K562 (cell line): ENCODE data around the gene SEC24C. TPM values are rescaled to one million over a fixed set of nuclear protein-coding genes. Genes with fewer than 3 reads are reported as not detected.

Experiments
- E2F6 ChIP-seq, 2 experiments: IDR thresholded peaks; 2 replicates each; pipeline ENCODE4 v1.6.1; 2011; ENCODE audit warnings: borderline replicate concordance in 1 of 2, control low read depth in 1 of 2, low read depth in 1 of 2, low read length in 1 of 2, mild to moderate bottlenecking in 1 of 2, mixed read lengths in 1 of 2, moderate library complexity in 1 of 2; ENCODE audit not compliant: insufficient read depth in 1 of 2, insufficient read length in 1 of 2, poor library complexity in 1 of 2, severe bottlenecking in 1 of 2; ENCODE audit errors: extremely low read depth in 1 of 2
- FOXK1 ChIP-seq: sonication (generic); formaldehyde crosslinking; IDR thresholded peaks from 2 replicates; pipeline ENCODE4 v1.8.0; 2022; ENCODE audit warnings: missing genetic modification reagents, mild to moderate bottlenecking, borderline replicate concordance
- JUN ChIP-seq, 2 experiments: sonication (generic) in 1 of 2; formaldehyde crosslinking in 1 of 2; IDR thresholded peaks; 2 replicates each; pipeline versions ENCODE4 v1.6.1 to v1.8.0; 2012 to 2022; ENCODE audit warnings: borderline replicate concordance in 2 of 2, mild to moderate bottlenecking in 2 of 2, improper control_type of control experiment in 1 of 2, low read depth in 1 of 2, low read length in 1 of 2, missing genetic modification reagents in 1 of 2
- LCOR ChIP-seq: sonication (generic); formaldehyde crosslinking; IDR thresholded peaks from 2 replicates; pipeline ENCODE4 v1.8.0; 2022; ENCODE audit warnings: mild to moderate bottlenecking, missing genetic modification reagents
- MBD1 ChIP-seq: fragments of 250-450 bp; sonication (Bioruptor Pico); IDR thresholded peaks from 2 replicates; pipeline ENCODE4 v1.8.0; 2022; ENCODE audit warnings: inconsistent platforms
- NRF1 ChIP-seq, 2 experiments: fragments of 450-650 bp; IDR thresholded peaks in 1 of 2; conservative IDR thresholded peaks in 1 of 2; 2 replicates each; pipeline ENCODE4 v1.6.1; 2014; ENCODE audit warnings: mild to moderate bottlenecking in 2 of 2
- ZC3H11A ChIP-seq: IDR thresholded peaks from 2 replicates; pipeline ENCODE4 v1.6.1; 2012; ENCODE audit warnings: low read depth, low read length, improper control_type of control experiment
- ZKSCAN1 ChIP-seq: fragments of 150-350 bp; IDR thresholded peaks from 2 replicates; pipeline ENCODE4 v1.6.1; 2016; ENCODE audit warnings: low read depth, low read length
- ZNF592 ChIP-seq: fragments of 450-650 bp; IDR thresholded peaks from 2 replicates; pipeline ENCODE4 v1.6.1; 2017; ENCODE audit warnings: antibody characterized with exemption, mild to moderate bottlenecking
- polyA plus RNA-seq, 8 experiments: library from polyadenylated mRNA; depleted of rRNA in 4 of 8; stranded (reverse) in 5 of 8; unstranded in 3 of 8; fragments of >200 nt; fragmentation: Nextera tagmentation in 2 of 8; fragmentation: Illumina TruSeq in 1 of 8; extraction: Ambion mirVana in 2 of 8; extraction: Trizol in 1 of 8; gene quantifications; 2 replicates each; pipeline versions ENCODE4 v1.2.1 to v1.2.3, GENCODE V29; 2011 to 2014; ENCODE audit warnings: inconsistent platforms in 1 of 8, missing spikeins in 1 of 8
- total RNA-seq, 7 experiments: library from RNA; depleted of rRNA in 6 of 7; stranded (reverse); fragments of >200 nt in 6 of 7; fragmentation: Illumina TruSeq in 2 of 7; extraction: Trizol in 2 of 7; gene quantifications; 2 replicates each; pipeline versions ENCODE4 v1.2.1 to v1.2.3, GENCODE V29; 2011 to 2021; ENCODE audit warnings: low replicate concordance in 1 of 7
- TF ChIP-seq, protein P1 (sequence below): sonication (generic); formaldehyde crosslinking; IDR thresholded peaks from 2 replicates; pipeline ENCODE4 v1.5.0; 2020; ENCODE audit warnings: missing genetic modification reagents
- TF ChIP-seq, protein P2 (sequence below): conservative IDR thresholded peaks from 2 replicates; pipeline ENCODE4 v1.6.1; 2011; ENCODE audit warnings: low read depth, mild to moderate bottlenecking, low read length; ENCODE audit not compliant: control insufficient read depth

Gene SEC24C
- total and polyA plus RNA-seq, 9 of the 15 experiments (the other 6 are each of a cell fraction or from before 2014, with no cell fraction given): 19.0 to 115 (median 70.5) TPM

DNA sequence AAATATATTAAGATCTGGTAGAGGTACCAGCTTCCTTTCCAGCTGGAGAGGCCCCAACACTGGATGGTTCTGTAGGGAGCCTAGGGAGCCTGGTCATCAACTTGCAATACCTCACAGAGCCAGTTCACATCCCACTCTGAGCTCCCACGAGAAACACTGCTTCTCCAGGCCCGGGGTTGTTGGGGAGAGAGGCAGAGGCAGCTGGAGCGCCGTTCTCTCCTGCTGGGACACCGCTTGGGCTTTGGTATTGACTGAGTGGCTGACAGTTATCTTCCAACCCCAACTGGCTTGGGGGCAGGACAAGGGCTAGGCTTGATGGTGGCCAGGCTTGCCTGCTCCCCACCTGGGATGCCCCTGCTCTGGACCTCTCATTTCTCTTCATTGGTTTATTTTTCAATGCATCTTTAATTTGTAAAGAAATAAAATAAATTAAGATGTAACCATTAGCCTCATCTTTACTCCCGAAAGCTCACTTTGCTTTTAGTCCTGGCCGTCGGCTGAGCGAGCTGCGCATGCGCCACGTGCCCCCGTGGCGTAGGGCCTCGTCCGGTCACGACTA lies 27.6 kb downstream of the SEC24C start (continued):
- TF ChIP-seq ZNF592 (peak; percentile 36), FOXK1 (peak; percentile 26; the same call in 1 of the 2 replicates), JUN (IDR thresholded peaks at IDR 0.05; ENCODE audit: borderline replicate concordance, low read depth, low read length) (0 out of 2 replicates have a peak, but pooled peaks have one; percentile 3), JUN (CRISPR knock-in tag; IDR thresholded peaks at IDR 0.05; ENCODE audit: borderline replicate concordance) (no peak), MBD1 (CRISPR knock-in tag) (no peak), ZKSCAN1 (no peak), E2F6 (IDR thresholded peaks at IDR 0.05; ENCODE audit: borderline replicate concordance in 1 of 2, extremely low read depth in 1 of 2, insufficient read depth in 1 of 2, insufficient read length in 1 of 2, low read depth in 1 of 2, low read length in 1 of 2, poor library complexity in 1 of 2, severe bottlenecking in 1 of 2) (peak in 1 of 2 experiments; percentile 71), ZC3H11A (0 out of 2 replicates have a peak, but pooled peaks have one; percentile 19), LCOR (CRISPR knock-in tag) (peak; percentile 94; the same call in 1 of the 2 replicates), NRF1 (conservative IDR thresholded peaks at IDR 0.05 in 1 of 2, IDR thresholded peaks at IDR 0.05 in 1 of 2) (peak; percentile 99)
- TF ChIP-seq, protein P1, sequence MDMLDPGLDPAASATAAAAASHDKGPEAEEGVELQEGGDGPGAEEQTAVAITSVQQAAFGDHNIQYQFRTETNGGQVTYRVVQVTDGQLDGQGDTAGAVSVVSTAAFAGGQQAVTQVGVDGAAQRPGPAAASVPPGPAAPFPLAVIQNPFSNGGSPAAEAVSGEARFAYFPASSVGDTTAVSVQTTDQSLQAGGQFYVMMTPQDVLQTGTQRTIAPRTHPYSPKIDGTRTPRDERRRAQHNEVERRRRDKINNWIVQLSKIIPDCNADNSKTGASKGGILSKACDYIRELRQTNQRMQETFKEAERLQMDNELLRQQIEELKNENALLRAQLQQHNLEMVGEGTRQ (CRISPR knock-in tag): peak; percentile 32; the same call in 1 of the 2 replicates
- TF ChIP-seq, protein P2, sequence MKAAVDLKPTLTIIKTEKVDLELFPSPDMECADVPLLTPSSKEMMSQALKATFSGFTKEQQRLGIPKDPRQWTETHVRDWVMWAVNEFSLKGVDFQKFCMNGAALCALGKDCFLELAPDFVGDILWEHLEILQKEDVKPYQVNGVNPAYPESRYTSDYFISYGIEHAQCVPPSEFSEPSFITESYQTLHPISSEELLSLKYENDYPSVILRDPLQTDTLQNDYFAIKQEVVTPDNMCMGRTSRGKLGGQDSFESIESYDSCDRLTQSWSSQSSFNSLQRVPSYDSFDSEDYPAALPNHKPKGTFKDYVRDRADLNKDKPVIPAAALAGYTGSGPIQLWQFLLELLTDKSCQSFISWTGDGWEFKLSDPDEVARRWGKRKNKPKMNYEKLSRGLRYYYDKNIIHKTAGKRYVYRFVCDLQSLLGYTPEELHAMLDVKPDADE: no peak
